Stomach (tissue), 9 donors: ENCODE data around the gene GAS1. TPM values are rescaled to one million over a fixed set of nuclear protein-coding genes. Genes with fewer than 3 reads are reported as not detected.
A peak's percentile ranks its signal among the peaks of the same experiment; 100 is the strongest.

Experiments used
- DNase-seq, 2 donors: peaks; one replicate each; pipeline versions ENCODE4 v3.0.0 to v3.0.0-alpha.2; 2013 to 2019
- H3K27ac ChIP-seq, 5 donors: fragments of 200-600 bp in 4 of 5; sonication (generic) in 4 of 5; one replicate each; pipeline ENCODE4 v1.5.1; 2013 to 2019; ENCODE audit warnings: mild to moderate bottlenecking in 1 of 5, moderate library complexity in 1 of 5
- H3K27me3 ChIP-seq, 3 donors: fragments of 200-600 bp; sonication (generic); one replicate each; pipeline ENCODE4 v1.5.1; 2017 to 2019; ENCODE audit warnings: mixed run types in 1 of 3
- H3K36me3 ChIP-seq, 4 donors: fragments of 200-600 bp; sonication (generic); 1 replicate in 3 of 4; 2 replicates in 1 of 4; pipeline ENCODE4 v1.5.1; 2016 to 2019
- H3K4me1 ChIP-seq, 4 donors: fragments of 200-600 bp; sonication (generic); one replicate each; pipeline ENCODE4 v1.5.1; 2016 to 2019
- H3K4me3 ChIP-seq, 4 donors: fragments of 200-600 bp; sonication (generic) in 3 of 4; one replicate each; pipeline ENCODE4 v1.5.1; 2016 to 2019; ENCODE audit warnings: mild to moderate bottlenecking in 1 of 4
- H3K9me3 ChIP-seq, 4 donors: fragments of 200-600 bp; sonication (generic); one replicate each; pipeline ENCODE4 v1.5.1; 2016 to 2019
- EP300 ChIP-seq: sonication (generic); formaldehyde crosslinking; IDR thresholded peaks from one replicate; pipeline ENCODE4 v1.6.1; 2017; ENCODE audit warnings: antibody characterized with exemption
- POLR2A ChIP-seq, 4 donors: fragments of 450-650 bp; IDR thresholded peaks; one replicate each; pipeline ENCODE4 v1.6.1; 2016; ENCODE audit warnings: antibody characterized with exemption in 4 of 4, control low read depth in 2 of 4, mild to moderate bottlenecking in 1 of 4, moderate library complexity in 1 of 4
- POLR2AphosphoS5 ChIP-seq, 3 donors: sonication (generic); formaldehyde crosslinking; IDR thresholded peaks; one replicate each; pipeline ENCODE4 v1.6.1; 2016; ENCODE audit warnings: antibody characterized with exemption in 3 of 3
- WGBS, 5 donors: extraction: QIAGEN DNeasy Blood & Tissue Kit in 3 of 5; methylation state at CpG; one replicate each; pipeline versions ENCODE4 v1.1.5 to v1.1.7; 2013 to 2018; 5-methylcytosine and 5-hydroxymethylcytosine counted together
- intact Hi-C: fragments of 100-400 bp; cut with DNase I; formaldehyde crosslinking; loops from one replicate; pipeline ENCODE4 v1.15.1; 2023; ENCODE audit warnings: low total_unique reads
- polyA plus RNA-seq, 3 donors: library from polyadenylated mRNA; stranded (reverse); fragments of 200-250 nt; gene quantifications; one replicate each; pipeline ENCODE4 v1.2.3, GENCODE V29; 2013
- total RNA-seq, 5 donors: library from RNA; depleted of rRNA; stranded (reverse); fragments of >200 nt; gene quantifications; one replicate each; pipeline versions ENCODE4 v1.1.0 to v1.2.3, GENCODE V29; 2014 to 2016
- TF ChIP-seq, protein P1 (sequence below), 7 experiments: fragments of 450-650 bp in 4 of 7; fragments of 200-600 bp in 3 of 7; sonication (generic) in 3 of 7; IDR thresholded peaks; one replicate each; pipeline ENCODE4 v1.5.1; 2016 to 2019; ENCODE audit warnings: antibody characterized with exemption in 7 of 7, control low read depth in 2 of 7, mild to moderate bottlenecking in 1 of 7
- donor health status: healthy with polysubstance abuse.
- donor health status: Bipolar disorder and iron deficiency.
- donor health status: healthy.

Gene GAS1
- total and polyA plus RNA-seq, 8 donors: 0.87 to 103 (median 27.5) TPM

DNA sequence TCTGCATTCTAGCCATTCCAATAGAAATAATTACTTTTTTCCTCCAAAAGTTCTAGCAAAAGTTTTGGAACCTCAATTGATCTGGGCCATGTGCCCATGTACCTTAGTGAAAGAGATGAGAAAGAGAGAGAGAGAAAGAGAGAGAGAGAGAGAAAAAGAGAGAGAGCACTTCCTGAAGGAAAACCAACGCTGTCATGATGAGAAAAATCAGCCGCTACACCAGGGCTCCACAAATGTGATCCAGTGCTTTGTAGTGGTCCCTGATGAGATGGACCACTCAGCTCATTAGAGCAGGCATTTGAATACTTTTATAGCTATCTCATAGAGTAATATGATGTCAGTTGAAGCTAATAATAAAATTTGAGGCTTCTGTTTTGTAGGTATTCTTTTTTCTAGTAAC, 7.7 kb upstream of the GAS1 start:
- 81 to 93% (median 92%) methylated on average over 2 of the region's 2 CpGs for WGBS, 5 donors
- TF ChIP-seq, protein P1, sequence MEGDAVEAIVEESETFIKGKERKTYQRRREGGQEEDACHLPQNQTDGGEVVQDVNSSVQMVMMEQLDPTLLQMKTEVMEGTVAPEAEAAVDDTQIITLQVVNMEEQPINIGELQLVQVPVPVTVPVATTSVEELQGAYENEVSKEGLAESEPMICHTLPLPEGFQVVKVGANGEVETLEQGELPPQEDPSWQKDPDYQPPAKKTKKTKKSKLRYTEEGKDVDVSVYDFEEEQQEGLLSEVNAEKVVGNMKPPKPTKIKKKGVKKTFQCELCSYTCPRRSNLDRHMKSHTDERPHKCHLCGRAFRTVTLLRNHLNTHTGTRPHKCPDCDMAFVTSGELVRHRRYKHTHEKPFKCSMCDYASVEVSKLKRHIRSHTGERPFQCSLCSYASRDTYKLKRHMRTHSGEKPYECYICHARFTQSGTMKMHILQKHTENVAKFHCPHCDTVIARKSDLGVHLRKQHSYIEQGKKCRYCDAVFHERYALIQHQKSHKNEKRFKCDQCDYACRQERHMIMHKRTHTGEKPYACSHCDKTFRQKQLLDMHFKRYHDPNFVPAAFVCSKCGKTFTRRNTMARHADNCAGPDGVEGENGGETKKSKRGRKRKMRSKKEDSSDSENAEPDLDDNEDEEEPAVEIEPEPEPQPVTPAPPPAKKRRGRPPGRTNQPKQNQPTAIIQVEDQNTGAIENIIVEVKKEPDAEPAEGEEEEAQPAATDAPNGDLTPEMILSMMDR (IDR thresholded peaks at IDR 0.05): no peak
- TF ChIP-seq EP300 (no peak), POLR2AphosphoS5 (IDR thresholded peaks at IDR 0.05) (no peak), POLR2A (IDR thresholded peaks at IDR 0.05) (no peak)
- H3K4me1 ChIP-seq: peaks cover 0 to 3% (median under 1%) of the 10 kb centered on the region in 4 donors
- H3K4me3 ChIP-seq: no peak overlapping the region
- H3K27ac ChIP-seq: no peak overlapping the region
- H3K36me3 ChIP-seq: peaks cover 0 to 5% (median 0%) of the 10 kb centered on the region in 4 donors
- DNase-seq: no peak
- intact Hi-C loops: no loop called here
- H3K9me3 ChIP-seq: no peaks in the 10 kb centered on the region
- H3K27me3 ChIP-seq: no peaks in the 10 kb centered on the region

DNA sequence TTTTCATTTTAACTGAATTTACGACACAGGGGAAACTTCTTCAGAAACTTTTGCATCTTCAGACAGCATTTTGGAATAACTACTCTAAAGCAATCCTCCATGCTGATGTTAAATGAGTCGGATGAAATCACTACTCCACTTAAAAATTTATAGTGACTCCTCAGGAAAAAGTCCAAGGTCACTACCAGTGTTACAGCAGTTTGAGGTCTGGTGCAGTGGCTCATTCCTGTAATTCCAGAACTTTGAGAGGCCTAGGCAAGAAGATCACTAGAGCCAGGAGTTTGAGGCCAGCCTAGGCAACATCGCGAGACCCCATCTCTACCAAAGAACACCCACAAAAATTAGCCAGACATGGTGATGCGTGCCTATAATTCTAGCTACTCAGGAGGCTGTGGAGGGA, 5.9 kb upstream of the GAS1 start:
- Histone ChIP-seq H3K9me3 (no peaks in the 10 kb centered on the region), H3K36me3 (peaks cover 0 to 5% (median 0%) of the 10 kb centered on the region in 4 donors), H3K4me3 (no peak overlapping the region), H3K27ac (no peak overlapping the region), H3K4me1 (peaks cover 0 to 15% (median 11%) of the 10 kb centered on the region in 4 donors), H3K27me3 (no peaks in the 10 kb centered on the region)
- WGBS, 5 donors: 87 to 98% (median 95%) methylated on average over 5 of the region's 5 CpGs
- DNase-seq: no peak
- intact Hi-C loops: no loop called here
- TF ChIP-seq, protein P1 (IDR thresholded peaks at IDR 0.05): no peak
- no peak for TF ChIP-seq POLR2A (IDR thresholded peaks at IDR 0.05)
- TF ChIP-seq POLR2AphosphoS5 (IDR thresholded peaks at IDR 0.05): no peak
- no peak for TF ChIP-seq EP300

GRCh38 chr9:86948074-86948929, 996 bp upstream of the GAS1 start:
- Histone ChIP-seq H3K4me1 (peaks cover 20 to 45% (median 31%) of the 10 kb centered on the region in 4 donors), H3K9me3 (no peaks in the 10 kb centered on the region), H3K27me3 (peaks cover 0 to 13% (median 0%) of the 10 kb centered on the region in 3 donors), H3K36me3 (peaks cover 0 to 5% (median 0%) of the 10 kb centered on the region in 4 donors), H3K27ac (peak overlapping the region; percentile 82 to 94 (median 92)), H3K4me3 (peak overlapping the region; percentile 80 to 95 (median 86))
- TF ChIP-seq EP300 (no peak), POLR2A (IDR thresholded peaks at IDR 0.05) (no peak), POLR2AphosphoS5 (IDR thresholded peaks at IDR 0.05) (peak; percentile 13 to 57 (median 41))
- TF ChIP-seq, protein P1 (IDR thresholded peaks at IDR 0.05): peak in 5 of 7 experiments; percentile 85 to 89 (median 87)
- intact Hi-C loops: no loop called here
- DNase-seq: peak; percentile 79 to 94
- WGBS, 5 donors: 1 to 2% (median 1%) methylated on average over 36 of the region's 36 CpGs

- Histone ChIP-seq H3K4me3 (peak overlapping the region; percentile 80 to 95 (median 86)), H3K36me3 (no peaks in the 10 kb centered on the region), H3K4me1 (peaks cover 24 to 56% (median 39%) of the 10 kb centered on the region in 4 donors), H3K27ac (peak overlapping the region; percentile 82 to 94 (median 92)), H3K9me3 (no peaks in the 10 kb centered on the region), H3K27me3 (peaks cover 0 to 27% (median 0%) of the 10 kb centered on the region in 3 donors)
- intact Hi-C loops: no loop called here
- 0% methylated on average over 41 to 125 of the region's 125 CpGs; no CpG with 5 or more reads in 1 of the 5 donors for WGBS, 5 donors
- TF ChIP-seq, protein P1 (IDR thresholded peaks at IDR 0.05): no peak
- peak in 2 of 3 donors; percentile 25 to 49 for TF ChIP-seq POLR2AphosphoS5 (IDR thresholded peaks at IDR 0.05)
- peak; percentile 66 to 88 for DNase-seq
Measured at GRCh38 chr9:86946201-86947145, 833 bp downstream of the GAS1 start.
